ENCODE results near the gene ANKFY1. TPM values are rescaled to one million over a fixed set of nuclear protein-coding genes. Genes with fewer than 3 reads are reported as not detected.

Gene ANKFY1
- total and polyA plus RNA-seq, 9 of the 15 experiments (the other 6 are each of a cell fraction or from before 2014, with no cell fraction given): 4.3 to 25.6 (median 12.2) TPM

GRCh38 chr17:4249452-4250029, 14.2 kb downstream of the ANKFY1 start (continued):
- TF ChIP-seq, protein P1, sequence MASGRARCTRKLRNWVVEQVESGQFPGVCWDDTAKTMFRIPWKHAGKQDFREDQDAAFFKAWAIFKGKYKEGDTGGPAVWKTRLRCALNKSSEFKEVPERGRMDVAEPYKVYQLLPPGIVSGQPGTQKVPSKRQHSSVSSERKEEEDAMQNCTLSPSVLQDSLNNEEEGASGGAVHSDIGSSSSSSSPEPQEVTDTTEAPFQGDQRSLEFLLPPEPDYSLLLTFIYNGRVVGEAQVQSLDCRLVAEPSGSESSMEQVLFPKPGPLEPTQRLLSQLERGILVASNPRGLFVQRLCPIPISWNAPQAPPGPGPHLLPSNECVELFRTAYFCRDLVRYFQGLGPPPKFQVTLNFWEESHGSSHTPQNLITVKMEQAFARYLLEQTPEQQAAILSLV (tag; IDR thresholded peaks at IDR 0.05): no peak
- TF ChIP-seq CBX8 (IDR thresholded peaks at IDR 0.05; ENCODE audit: borderline replicate concordance, extremely low read depth, low read depth, low read length, poor library complexity, severe bottlenecking) (no peak), KAT2B (IDR thresholded peaks at IDR 0.05; ENCODE audit: low read depth, low read length) (no peak), LCOR (CRISPR knock-in tag; IDR thresholded peaks at IDR 0.05) (no peak), MYC (IDR thresholded peaks at IDR 0.05; ENCODE audit: low read depth, low read length) (no peak), MYC (CRISPR knock-in tag; IDR thresholded peaks at IDR 0.05; ENCODE audit: borderline replicate concordance, low read depth) (no peak), ZNF584 (CRISPR knock-in tag; IDR thresholded peaks at IDR 0.05; ENCODE audit: low read depth) (no peak), NRF1 (conservative IDR thresholded peaks at IDR 0.05 in 1 of 2, IDR thresholded peaks at IDR 0.05 in 1 of 2) (peak; percentile 55 to 61; a peak in 3 of 4 replicates), SIN3A (IDR thresholded peaks at IDR 0.05; ENCODE audit: borderline replicate concordance in 2 of 2, control insufficient read depth in 1 of 2, low read depth in 2 of 2, low read length in 2 of 2) (peak in 1 of 2 experiments; percentile 28; a peak in 1 of 4 replicates), ZNF592 (IDR thresholded peaks at IDR 0.05) (no peak), CREB1 (IDR thresholded peaks at IDR 0.05) (0 out of 2 replicates have a peak, but pooled peaks have one; percentile 30), CREB1 (CRISPR knock-in tag; IDR thresholded peaks at IDR 0.05) (no peak), RBM14 (IDR thresholded peaks at IDR 0.05; ENCODE audit: borderline replicate concordance, insufficient read depth, low read depth, low read length) (no peak), HNRNPUL1 (IDR thresholded peaks at IDR 0.05; ENCODE audit: low read length) (no peak), BCLAF1 (IDR thresholded peaks at IDR 0.05; ENCODE audit: borderline replicate concordance in 1 of 2, control insufficient read depth in 1 of 2, low read depth in 2 of 2, low read length in 1 of 2) (no peak)
- TF ChIP-seq, protein P2, sequence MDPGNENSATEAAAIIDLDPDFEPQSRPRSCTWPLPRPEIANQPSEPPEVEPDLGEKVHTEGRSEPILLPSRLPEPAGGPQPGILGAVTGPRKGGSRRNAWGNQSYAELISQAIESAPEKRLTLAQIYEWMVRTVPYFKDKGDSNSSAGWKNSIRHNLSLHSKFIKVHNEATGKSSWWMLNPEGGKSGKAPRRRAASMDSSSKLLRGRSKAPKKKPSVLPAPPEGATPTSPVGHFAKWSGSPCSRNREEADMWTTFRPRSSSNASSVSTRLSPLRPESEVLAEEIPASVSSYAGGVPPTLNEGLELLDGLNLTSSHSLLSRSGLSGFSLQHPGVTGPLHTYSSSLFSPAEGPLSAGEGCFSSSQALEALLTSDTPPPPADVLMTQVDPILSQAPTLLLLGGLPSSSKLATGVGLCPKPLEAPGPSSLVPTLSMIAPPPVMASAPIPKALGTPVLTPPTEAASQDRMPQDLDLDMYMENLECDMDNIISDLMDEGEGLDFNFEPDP (CRISPR knock-in tag; IDR thresholded peaks at IDR 0.05): no peak

Data from K562 (cell line).